ENCODE results near the gene RBP7. TPM values are rescaled to one million over a fixed set of nuclear protein-coding genes. Genes with fewer than 3 reads are reported as not detected.

The RBP7 gene
- total and polyA plus RNA-seq, 10 of the 15 experiments (the other 5 are each of a cell fraction or from before 2014, with no cell fraction given) = 0.20 TPM; not detected in 9

- ATAC-seq (no peak), DNase-seq (ENCODE audit: low read depth, low spot score) (no peak), FAIRE-seq (no peak)
- H3K4me3 ChIP-seq = no peak overlapping the region
- H3K4me1 ChIP-seq (ENCODE audit: control insufficient read depth, insufficient read depth, low read length) = no peaks in the 10 kb centered on the region; the same call in 1 of the 2 replicates
- H3K27me3 ChIP-seq (replicated peaks in 1 of 2; ENCODE audit: control insufficient read depth in 2 of 2, insufficient read depth in 2 of 2, low read length in 1 of 2) = no peaks in the 10 kb centered on the region
- intact Hi-C loops (cut with micrococcal nuclease; ENCODE audit: unreplicated experiment) = no loop called here
- H2AFZ ChIP-seq (ENCODE audit: control insufficient read depth, low read depth, low read length) = no peak overlapping the region
- H3K79me2 ChIP-seq (ENCODE audit: control insufficient read depth, insufficient read depth, low read length) = peaks cover 4% of the 10 kb centered on the region
- ChIA-PET SMC1A (ENCODE audit: uncharacterized antibody, unreplicated experiment) (interaction anchor here (1.1 to 1.5 kb wide), 2 partner anchors 13 to 110 kb away, joined by 3 read pairs; no protein-coding TSS in a partner anchor), CTCF (no interaction called here), RAD21 (ENCODE audit: unreplicated experiment) (no interaction called here), POLR2A (interaction anchor here (0.6 to 0.8 kb wide), 2 partner anchors 12 to 43 kb away, joined by 3 to 6 read pairs; no protein-coding TSS in a partner anchor)
- no peak overlapping the region for H3K4me2 ChIP-seq (ENCODE audit: control insufficient read depth, insufficient read depth)
- TF ChIP-seq CBX3 (IDR thresholded peaks at IDR 0.05; ENCODE audit: borderline replicate concordance, low read depth) = no peak
- TF ChIP-seq POLR2AphosphoS2 (IDR thresholded peaks at IDR 0.05; ENCODE audit: low read depth, low read length) = no peak
- TF ChIP-seq, protein P1, sequence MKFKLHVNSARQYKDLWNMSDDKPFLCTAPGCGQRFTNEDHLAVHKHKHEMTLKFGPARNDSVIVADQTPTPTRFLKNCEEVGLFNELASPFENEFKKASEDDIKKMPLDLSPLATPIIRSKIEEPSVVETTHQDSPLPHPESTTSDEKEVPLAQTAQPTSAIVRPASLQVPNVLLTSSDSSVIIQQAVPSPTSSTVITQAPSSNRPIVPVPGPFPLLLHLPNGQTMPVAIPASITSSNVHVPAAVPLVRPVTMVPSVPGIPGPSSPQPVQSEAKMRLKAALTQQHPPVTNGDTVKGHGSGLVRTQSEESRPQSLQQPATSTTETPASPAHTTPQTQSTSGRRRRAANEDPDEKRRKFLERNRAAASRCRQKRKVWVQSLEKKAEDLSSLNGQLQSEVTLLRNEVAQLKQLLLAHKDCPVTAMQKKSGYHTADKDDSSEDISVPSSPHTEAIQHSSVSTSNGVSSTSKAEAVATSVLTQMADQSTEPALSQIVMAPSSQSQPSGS (IDR thresholded peaks at IDR 0.05; ENCODE audit: low read length) = no peak
- no peak for TF ChIP-seq IKZF2 (IDR thresholded peaks at IDR 0.05)
- no peak for TF ChIP-seq TARDBP (IDR thresholded peaks at IDR 0.05; ENCODE audit: borderline replicate concordance)
- TF ChIP-seq STAT1 (conservative IDR thresholded peaks at IDR 0.05) = no peak
- TF ChIP-seq ZZZ3 (IDR thresholded peaks at IDR 0.05; ENCODE audit: control insufficient read depth, insufficient read length, low read depth) = no peak
- no peak for TF ChIP-seq FOS (IDR thresholded peaks at IDR 0.05; ENCODE audit: borderline replicate concordance, extremely low read depth, insufficient read length)
- no peak for TF ChIP-seq ESRRA (IDR thresholded peaks at IDR 0.05; ENCODE audit: low read length)
- no peak for TF ChIP-seq NFYB (IDR thresholded peaks at IDR 0.05; ENCODE audit: insufficient read depth, low read depth, low read length)
- no peak for TF ChIP-seq CBFB (IDR thresholded peaks at IDR 0.05; ENCODE audit: low read depth)
- TF ChIP-seq YY1 (IDR thresholded peaks at IDR 0.05; ENCODE audit: low read depth, low read length) = no peak
- no peak for TF ChIP-seq GATAD2B (conservative IDR thresholded peaks at IDR 0.05; ENCODE audit: low read depth)
- TF ChIP-seq CHD1 (IDR thresholded peaks at IDR 0.05; ENCODE audit: low read depth, low read length) = no peak
- TF ChIP-seq, protein P2, sequence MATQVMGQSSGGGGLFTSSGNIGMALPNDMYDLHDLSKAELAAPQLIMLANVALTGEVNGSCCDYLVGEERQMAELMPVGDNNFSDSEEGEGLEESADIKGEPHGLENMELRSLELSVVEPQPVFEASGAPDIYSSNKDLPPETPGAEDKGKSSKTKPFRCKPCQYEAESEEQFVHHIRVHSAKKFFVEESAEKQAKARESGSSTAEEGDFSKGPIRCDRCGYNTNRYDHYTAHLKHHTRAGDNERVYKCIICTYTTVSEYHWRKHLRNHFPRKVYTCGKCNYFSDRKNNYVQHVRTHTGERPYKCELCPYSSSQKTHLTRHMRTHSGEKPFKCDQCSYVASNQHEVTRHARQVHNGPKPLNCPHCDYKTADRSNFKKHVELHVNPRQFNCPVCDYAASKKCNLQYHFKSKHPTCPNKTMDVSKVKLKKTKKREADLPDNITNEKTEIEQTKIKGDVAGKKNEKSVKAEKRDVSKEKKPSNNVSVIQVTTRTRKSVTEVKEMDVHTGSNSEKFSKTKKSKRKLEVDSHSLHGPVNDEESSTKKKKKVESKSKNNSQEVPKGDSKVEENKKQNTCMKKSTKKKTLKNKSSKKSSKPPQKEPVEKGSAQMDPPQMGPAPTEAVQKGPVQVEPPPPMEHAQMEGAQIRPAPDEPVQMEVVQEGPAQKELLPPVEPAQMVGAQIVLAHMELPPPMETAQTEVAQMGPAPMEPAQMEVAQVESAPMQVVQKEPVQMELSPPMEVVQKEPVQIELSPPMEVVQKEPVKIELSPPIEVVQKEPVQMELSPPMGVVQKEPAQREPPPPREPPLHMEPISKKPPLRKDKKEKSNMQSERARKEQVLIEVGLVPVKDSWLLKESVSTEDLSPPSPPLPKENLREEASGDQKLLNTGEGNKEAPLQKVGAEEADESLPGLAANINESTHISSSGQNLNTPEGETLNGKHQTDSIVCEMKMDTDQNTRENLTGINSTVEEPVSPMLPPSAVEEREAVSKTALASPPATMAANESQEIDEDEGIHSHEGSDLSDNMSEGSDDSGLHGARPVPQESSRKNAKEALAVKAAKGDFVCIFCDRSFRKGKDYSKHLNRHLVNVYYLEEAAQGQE (IDR thresholded peaks at IDR 0.05; ENCODE audit: low read depth, low read length) = no peak
- no peak for TF ChIP-seq ZNF622 (IDR thresholded peaks at IDR 0.05)
- TF ChIP-seq GABPA (IDR thresholded peaks at IDR 0.05; ENCODE audit: low read depth) = no peak
- no peak for TF ChIP-seq JUND (IDR thresholded peaks at IDR 0.05; ENCODE audit: low read depth, low read length)
- no peaks in the 10 kb centered on the region for H3K9me3 ChIP-seq (replicated peaks; ENCODE audit: control insufficient read depth, insufficient read depth, low read length)
- peaks cover 3% of the 10 kb centered on the region in 2 experiments; a peak in 3 of 4 replicates for H3K36me3 ChIP-seq (ENCODE audit: control insufficient read depth in 2 of 2, insufficient read depth in 2 of 2, low read length in 1 of 2)
- BruUV-seq (replicated peaks) = no TSS peak
- no peaks in the 10 kb centered on the region for H4K20me1 ChIP-seq (ENCODE audit: control insufficient read depth, insufficient read depth)
- in situ Hi-C loops (cut with MboI) = no loop called here
- H3K27ac ChIP-seq (ENCODE audit: control insufficient read depth, insufficient read depth) = no peak overlapping the region
- H3K9ac ChIP-seq (ENCODE audit: control insufficient read depth, insufficient read depth, low read length) = no peak overlapping the region
- WGBS (ENCODE audit: insufficient coverage, insufficient replicate concordance, low lambda C conversion rate, missing lambda C conversion rate) = 75% methylated on average over 8 of the region's 8 CpGs
Measured at GRCh38 chr1:10060311-10061100, 63.5 kb downstream of the RBP7 start.
